ENCODE results near the gene DCLRE1B. TPM values are rescaled to one million over a fixed set of nuclear protein-coding genes. Genes with fewer than 3 reads are reported as not detected.

DCLRE1B gene
- total RNA-seq, 3 donors from 2014 or later (not counting 1 experiment from before 2014, with no cell fraction given) = 5.5 to 6.8 (median 5.9) TPM

- peaks cover 0 to 5% of the 10 kb centered on the region in 2 donors for H3K4me1 Mint-ChIP-seq
- peaks cover 6% of the 10 kb centered on the region for H3K36me3 ChIP-seq (ENCODE audit: control insufficient read depth, insufficient read depth, low read length)
- H3K27ac ChIP-seq (ENCODE audit: low read length) = no peak overlapping the region
- H3K4me3 ChIP-seq (ENCODE audit: low read length) = no peak overlapping the region
- no peak for TF ChIP-seq CTCF (IDR thresholded peaks at IDR 0.05)
- no peak for DNase-seq
- no peak overlapping the region for H3K27ac Mint-ChIP-seq
- H3K36me3 Mint-ChIP-seq = no peaks in the 10 kb centered on the region
- no peaks in the 10 kb centered on the region for H3K27me3 ChIP-seq (ENCODE audit: control insufficient read depth, insufficient read depth, low read length)
- WGBS (ENCODE audit: insufficient coverage) = 95% methylated on average over 5 of the region's 5 CpGs
- no peaks in the 10 kb centered on the region for H3K9me3 Mint-ChIP-seq
- ATAC-seq = no peak
- no peaks in the 10 kb centered on the region for H3K9me3 ChIP-seq (ENCODE audit: control insufficient read depth, insufficient read depth, low read length)
- H3K27me3 Mint-ChIP-seq (ENCODE audit: low read depth in 2 of 2) = no peaks in the 10 kb centered on the region
- intact Hi-C loops (cut with micrococcal nuclease) = no loop called here
- H3K4me3 Mint-ChIP-seq = no peak overlapping the region
- no peaks in the 10 kb centered on the region for H3K4me1 ChIP-seq (ENCODE audit: control insufficient read depth, insufficient read depth, low read length)
These were observed 11.8 kb downstream of the DCLRE1B start for GRCh38 chr1:113916974-113917373.

- Mint-ChIP-seq H3K36me3 (no peaks in the 10 kb centered on the region), H3K27me3 (ENCODE audit: low read depth in 2 of 2) (no peaks in the 10 kb centered on the region), H3K9me3 (no peaks in the 10 kb centered on the region), H3K4me1 (peaks cover 0 to 5% of the 10 kb centered on the region in 2 donors), H3K27ac (no peak overlapping the region), H3K4me3 (no peak overlapping the region)
- Histone ChIP-seq H3K27me3 (ENCODE audit: control insufficient read depth, insufficient read depth, low read length) (no peaks in the 10 kb centered on the region), H3K4me1 (ENCODE audit: control insufficient read depth, insufficient read depth, low read length) (no peaks in the 10 kb centered on the region), H3K27ac (ENCODE audit: low read length) (no peak overlapping the region), H3K9me3 (ENCODE audit: control insufficient read depth, insufficient read depth, low read length) (no peaks in the 10 kb centered on the region), H3K36me3 (ENCODE audit: control insufficient read depth, insufficient read depth, low read length) (peaks cover 2% of the 10 kb centered on the region), H3K4me3 (ENCODE audit: low read length) (no peak overlapping the region)
- DNase-seq (no peak), ATAC-seq (no peak)
- 98% methylated on average over 2 of the region's 2 CpGs for WGBS (ENCODE audit: insufficient coverage)
- intact Hi-C loops (cut with micrococcal nuclease) = no loop called here
- no peak for TF ChIP-seq CTCF (IDR thresholded peaks at IDR 0.05)
These were observed 12.4 kb downstream of the DCLRE1B start for GRCh38 chr1:113917400-113918082.

- ATAC-seq (no peak), DNase-seq (no peak)
- no peak for TF ChIP-seq CTCF (IDR thresholded peaks at IDR 0.05)
- Mint-ChIP-seq H3K36me3 (no peaks in the 10 kb centered on the region), H3K27me3 (ENCODE audit: low read depth in 2 of 2) (no peaks in the 10 kb centered on the region), H3K27ac (no peak overlapping the region), H3K4me3 (no peak overlapping the region), H3K4me1 (peaks cover 0 to 5% of the 10 kb centered on the region in 2 donors), H3K9me3 (no peaks in the 10 kb centered on the region)
- Histone ChIP-seq H3K36me3 (ENCODE audit: control insufficient read depth, insufficient read depth, low read length) (no peaks in the 10 kb centered on the region), H3K9me3 (ENCODE audit: control insufficient read depth, insufficient read depth, low read length) (no peaks in the 10 kb centered on the region), H3K27ac (ENCODE audit: low read length) (no peak overlapping the region), H3K4me3 (ENCODE audit: low read length) (no peak overlapping the region), H3K4me1 (ENCODE audit: control insufficient read depth, insufficient read depth, low read length) (no peaks in the 10 kb centered on the region), H3K27me3 (ENCODE audit: control insufficient read depth, insufficient read depth, low read length) (no peaks in the 10 kb centered on the region)
- intact Hi-C loops (cut with micrococcal nuclease) = no loop called here
These were observed 13.1 kb downstream of the DCLRE1B start for GRCh38 chr1:113918243-113918642.

- intact Hi-C loops (cut with micrococcal nuclease) = no loop called here
- Histone ChIP-seq H3K4me1 (ENCODE audit: control insufficient read depth, insufficient read depth, low read length) (no peaks in the 10 kb centered on the region), H3K36me3 (ENCODE audit: control insufficient read depth, insufficient read depth, low read length) (no peaks in the 10 kb centered on the region), H3K4me3 (ENCODE audit: low read length) (no peak overlapping the region), H3K9me3 (ENCODE audit: control insufficient read depth, insufficient read depth, low read length) (no peaks in the 10 kb centered on the region), H3K27me3 (ENCODE audit: control insufficient read depth, insufficient read depth, low read length) (no peaks in the 10 kb centered on the region), H3K27ac (ENCODE audit: low read length) (no peak overlapping the region)
- ATAC-seq (no peak), DNase-seq (no peak)
- Mint-ChIP-seq H3K27me3 (ENCODE audit: low read depth in 2 of 2) (no peaks in the 10 kb centered on the region), H3K36me3 (no peaks in the 10 kb centered on the region), H3K9me3 (no peaks in the 10 kb centered on the region), H3K27ac (no peak overlapping the region), H3K4me1 (peaks cover 4 to 5% of the 10 kb centered on the region in 2 donors), H3K4me3 (no peak overlapping the region)
- TF ChIP-seq CTCF (IDR thresholded peaks at IDR 0.05) = no peak
- 100% methylated on average over 3 of the region's 4 CpGs for WGBS (ENCODE audit: insufficient coverage)
These were observed 17.8 kb downstream of the DCLRE1B start for GRCh38 chr1:113922957-113923356.
